ENCODE measurements around the gene AK3.

GRCh38 chr9:4781408-4781807 lies 40.4 kb upstream of the AK3 start:
- TF ChIP-seq EZH2phosphoT487 (IDR thresholded peaks at IDR 0.05; ENCODE audit: insufficient read depth, low read depth), result no peak
- no peak for TF ChIP-seq EZH2 (IDR thresholded peaks at IDR 0.05; ENCODE audit: insufficient read depth, poor library complexity, severe bottlenecking)
